GM12873 (cell line): ENCODE measurements around the gene CHRNA3.

Source experiments
- CTCF ChIP-seq: IDR thresholded peaks from 2 replicates; pipeline ENCODE4 v1.5.1; 2012; ENCODE audit warnings: low read depth, mild to moderate bottlenecking, moderate library complexity, low read length, control low read depth; ENCODE audit not compliant: insufficient read depth; ENCODE audit errors: missing control alignments

CHRNA3 gene

GRCh38 chr15:78620527-78621421 is at the start of gene CHRNA3:
TSS of gene CHRNA3 (minus strand) at chr15:78620996. CDS start at chr15:78620794, 202 bp downstream.
- TF ChIP-seq CTCF, result no peak

GRCh38 chr15:78668987-78669386 is 48.2 kb upstream of the CHRNA3 start:
- no peak for TF ChIP-seq CTCF

GRCh38 chr15:78667578-78668236 is 46.9 kb upstream of the CHRNA3 start:
- no peak for TF ChIP-seq CTCF

- TF ChIP-seq CTCF, result no peak
These were observed 45.2 kb upstream of the CHRNA3 start for GRCh38 chr15:78666010-78666409.

- TF ChIP-seq CTCF, result no peak
These were observed 42.9 kb upstream of the CHRNA3 start for GRCh38 chr15:78663703-78664102.

- no peak for TF ChIP-seq CTCF
These were observed 41.2 kb upstream of the CHRNA3 start for GRCh38 chr15:78662028-78662427.

- TF ChIP-seq CTCF, result no peak
These were observed 40.2 kb upstream of the CHRNA3 start for GRCh38 chr15:78661001-78661400.
